Ovary (tissue), 9 donors: ENCODE data around the gene RHOV. TPM values are rescaled to one million over a fixed set of nuclear protein-coding genes. Genes with fewer than 3 reads are reported as not detected.

Experiments
- DNase-seq, 5 donors: peaks; one replicate each; pipeline ENCODE4 v3.0.0-alpha.2; 2019 to 2020
- H3K27ac ChIP-seq, 2 donors: fragments of 200-600 bp; one replicate each; pipeline versions ENCODE4 v1.5.1 to v1.8.0; 2019 to 2022
- H3K27me3 ChIP-seq: fragments of 200-600 bp; one replicate; pipeline ENCODE4 v1.8.0; 2022
- H3K36me3 ChIP-seq: fragments of 200-600 bp; sonication (generic); one replicate; pipeline ENCODE4 v1.5.1; 2019
- H3K4me1 ChIP-seq: one replicate; pipeline ENCODE4 v1.8.1; 2013; ENCODE audit warnings: mild to moderate bottlenecking, moderate library complexity; ENCODE audit not compliant: insufficient read depth
- H3K4me3 ChIP-seq: fragments of 200-600 bp; sonication (generic); one replicate; pipeline ENCODE4 v1.5.1; 2017
- H3K9me3 ChIP-seq, 2 donors: fragments of 200-600 bp in 1 of 2; sonication (generic) in 1 of 2; one replicate each; pipeline versions ENCODE4 v1.5.1 to v1.8.1; 2013 to 2019; ENCODE audit warnings: mild to moderate bottlenecking in 1 of 2, moderate library complexity in 1 of 2
- EP300 ChIP-seq: sonication (generic); formaldehyde crosslinking; IDR thresholded peaks from one replicate; pipeline ENCODE4 v1.6.1; 2017; ENCODE audit warnings: antibody characterized with exemption
- POLR2A ChIP-seq: fragments of 450-650 bp; IDR thresholded peaks from one replicate; pipeline ENCODE4 v1.6.1; 2017; ENCODE audit warnings: antibody characterized with exemption, mild to moderate bottlenecking, moderate library complexity
- WGBS, 3 donors: extraction: QIAGEN DNeasy Blood & Tissue Kit in 1 of 3; methylation state at CpG; one replicate each; pipeline versions ENCODE4 v1.1.5 to v1.1.7; 2013 to 2017; 5-methylcytosine and 5-hydroxymethylcytosine counted together
- intact Hi-C, 4 donors: fragments of 100-400 bp; cut with DNase I; formaldehyde crosslinking; loops; one replicate each; pipeline versions ENCODE4 v1.11.0 to v1.15.1; 2022 to 2023
- polyA plus RNA-seq, 2 donors: library from polyadenylated mRNA; stranded (reverse); fragments of 200-250 nt in 1 of 2; fragments of 350-450 nt in 1 of 2; fragmentation: Illumina TruSeq in 1 of 2; extraction: RNeasy Lipid Tissue Mini Kit (QIAGEN cat#74804) in 1 of 2; gene quantifications; one replicate each; pipeline ENCODE4 v1.2.3, GENCODE V29; 2013 to 2014
- total RNA-seq, 7 donors: library from RNA; depleted of rRNA in 2 of 7; stranded (reverse); fragments of >200 nt in 2 of 7; fragmentation: NEBNext Ultra II Directional in 3 of 7; extraction: Animal tissue kit (Norgen Biotek cat#: 25700) in 3 of 7; gene quantifications; one replicate each; pipeline versions ENCODE4 v1.1.0 to v1.2.4, GENCODE V29; 2016 to 2023
- TF ChIP-seq, protein P1 (sequence below), 3 donors: fragments of 450-650 bp in 2 of 3; fragments of 200-600 bp in 1 of 3; IDR thresholded peaks; one replicate each; pipeline versions ENCODE4 v1.5.1 to v1.8.0; 2016 to 2022; ENCODE audit warnings: antibody characterized with exemption in 3 of 3, mild to moderate bottlenecking in 1 of 3
- donor health status: DM: no; HTN: no; CAD: no; lungs with moderate emphysema.
- donor health status: DM: no; HTN: no; CAD: no.
- donor health status: Bipolar disorder and iron deficiency.
- donor health status: DM: yes; HTN: yes; CAD: no.
- donor health status: DM: no; HTN: no; CAD: no.
- donor health status: DM: yes; HTN: yes; CAD: no.

The RHOV gene
- total and polyA plus RNA-seq, 9 donors = 0.07 to 3.4 (median 0.26) TPM; not detected in 3

DNA sequence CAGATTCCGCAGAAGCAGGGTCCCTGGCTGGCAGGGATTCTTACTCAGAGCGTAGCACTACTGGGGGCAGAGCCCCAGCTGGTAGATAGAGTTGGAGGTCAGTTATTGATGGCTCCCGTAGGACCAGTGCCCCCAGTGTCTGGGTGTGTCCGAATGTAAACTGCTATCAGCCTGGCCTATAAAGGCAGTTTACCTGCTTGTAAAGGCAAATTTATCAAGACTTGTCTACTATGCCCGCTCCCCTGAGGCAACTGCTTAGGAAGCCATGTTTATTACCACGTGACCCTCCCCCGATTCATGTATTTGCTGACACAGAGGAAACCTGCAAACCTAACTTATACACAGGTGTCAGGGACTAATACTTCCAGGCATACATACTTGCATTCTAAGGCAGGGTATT is 44.9 kb downstream of the RHOV start:
- Histone ChIP-seq H3K27me3 (no peaks in the 10 kb centered on the region), H3K9me3 (no peaks in the 10 kb centered on the region), H3K4me3 (no peak overlapping the region), H3K4me1 (no peaks in the 10 kb centered on the region), H3K36me3 (no peaks in the 10 kb centered on the region), H3K27ac (no peak overlapping the region)
- intact Hi-C loops = loop anchor here in 1 of 4 donors (5.0 kb wide), 1 partner anchor 947 kb away; no protein-coding TSS in a partner anchor
- no peak for DNase-seq
- TF ChIP-seq POLR2A (no peak), EP300 (no peak)
- TF ChIP-seq, protein P1, sequence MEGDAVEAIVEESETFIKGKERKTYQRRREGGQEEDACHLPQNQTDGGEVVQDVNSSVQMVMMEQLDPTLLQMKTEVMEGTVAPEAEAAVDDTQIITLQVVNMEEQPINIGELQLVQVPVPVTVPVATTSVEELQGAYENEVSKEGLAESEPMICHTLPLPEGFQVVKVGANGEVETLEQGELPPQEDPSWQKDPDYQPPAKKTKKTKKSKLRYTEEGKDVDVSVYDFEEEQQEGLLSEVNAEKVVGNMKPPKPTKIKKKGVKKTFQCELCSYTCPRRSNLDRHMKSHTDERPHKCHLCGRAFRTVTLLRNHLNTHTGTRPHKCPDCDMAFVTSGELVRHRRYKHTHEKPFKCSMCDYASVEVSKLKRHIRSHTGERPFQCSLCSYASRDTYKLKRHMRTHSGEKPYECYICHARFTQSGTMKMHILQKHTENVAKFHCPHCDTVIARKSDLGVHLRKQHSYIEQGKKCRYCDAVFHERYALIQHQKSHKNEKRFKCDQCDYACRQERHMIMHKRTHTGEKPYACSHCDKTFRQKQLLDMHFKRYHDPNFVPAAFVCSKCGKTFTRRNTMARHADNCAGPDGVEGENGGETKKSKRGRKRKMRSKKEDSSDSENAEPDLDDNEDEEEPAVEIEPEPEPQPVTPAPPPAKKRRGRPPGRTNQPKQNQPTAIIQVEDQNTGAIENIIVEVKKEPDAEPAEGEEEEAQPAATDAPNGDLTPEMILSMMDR (IDR thresholded peaks at IDR 0.05) = no peak
- WGBS, 3 donors = 74 to 75% (median 75%) methylated on average over 7 of the region's 7 CpGs

DNA sequence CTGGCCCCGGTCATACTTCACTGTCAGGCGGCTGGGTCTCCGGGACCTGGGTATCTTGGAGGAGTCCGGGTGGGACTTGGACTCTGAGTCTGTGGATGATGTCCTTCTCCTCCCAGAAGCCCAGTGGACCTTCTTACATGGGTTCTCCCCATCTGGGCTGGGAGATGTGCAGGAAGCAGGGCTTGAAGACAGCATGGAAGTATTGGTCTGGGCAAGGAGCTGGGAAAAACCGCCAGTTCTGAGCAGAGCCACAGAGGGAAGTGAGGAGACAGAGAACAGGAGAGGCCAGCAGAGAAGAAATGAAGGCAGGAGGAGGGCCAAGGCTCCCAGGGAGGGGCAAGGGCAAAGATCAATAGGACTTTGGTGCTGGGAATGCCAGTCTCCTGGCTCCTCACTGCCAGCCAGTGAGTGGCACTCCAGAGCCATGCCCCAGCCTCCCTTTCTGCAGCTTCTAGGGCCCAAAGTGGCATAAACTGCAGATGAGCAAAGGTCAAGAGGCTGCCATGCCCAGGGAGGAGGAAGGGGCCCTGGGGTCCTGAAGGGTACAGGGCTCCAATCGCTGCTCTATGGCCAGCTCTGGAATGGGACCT is 45.5 kb downstream of the RHOV start, which contains the start of gene PPP1R14D:
PPP1R14D (minus strand) TSS at position 262 of the 590 bp plus-strand sequence; CDS start at position 195, 67 bp downstream.
- no peaks in the 10 kb centered on the region for H3K4me1 ChIP-seq
- TF ChIP-seq EP300 (no peak), POLR2A (no peak)
- TF ChIP-seq, protein P1 (IDR thresholded peaks at IDR 0.05) = no peak
- H3K27ac ChIP-seq = no peak within 1 kb of the TSS
- no peaks in the 10 kb centered on the region for H3K36me3 ChIP-seq
- H3K4me3 ChIP-seq = no peak within 1 kb of the TSS
- H3K9me3 ChIP-seq = no peaks in the 10 kb centered on the region
- no peak for DNase-seq
- no peaks in the 10 kb centered on the region for H3K27me3 ChIP-seq
- intact Hi-C loops = loop anchor here in 1 of 4 donors (5.0 kb wide), 1 partner anchor 946 kb away; no protein-coding TSS in a partner anchor
- WGBS, 3 donors = 85 to 90% (median 89%) methylated on average over 6 of the region's 6 CpGs

DNA sequence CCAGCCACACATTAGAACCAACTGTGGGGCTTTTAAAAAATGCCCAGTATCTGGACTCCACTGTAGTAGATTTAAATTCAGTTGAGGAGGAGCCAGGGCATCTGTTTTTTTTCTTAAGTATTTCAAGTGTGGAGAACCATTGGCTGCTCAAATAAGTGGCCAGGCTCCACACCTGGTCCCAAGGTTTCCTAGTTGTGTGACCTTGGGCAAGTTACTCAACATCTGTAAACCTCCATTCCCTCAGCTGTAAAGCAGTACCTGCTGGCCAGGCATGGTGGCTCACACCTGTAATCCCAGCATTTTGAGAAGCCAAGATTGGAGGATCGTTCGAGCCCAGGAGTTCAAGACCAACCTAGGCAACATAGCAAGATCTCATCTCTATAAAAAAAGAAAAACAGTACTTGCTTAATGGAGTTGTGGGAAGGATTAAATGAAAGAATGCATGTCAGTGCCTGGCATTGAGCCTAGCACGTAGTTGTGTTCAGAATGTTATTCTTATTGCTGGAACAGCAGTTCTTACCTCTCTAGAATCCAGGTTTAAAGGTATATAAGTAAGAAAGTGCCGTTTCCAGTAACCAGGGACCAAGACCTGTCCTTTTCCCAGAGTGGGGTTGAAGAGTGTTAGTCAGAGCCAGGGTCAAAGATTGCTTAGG is 47.5 kb downstream of the RHOV start:
- Histone ChIP-seq H3K4me3 (no peak overlapping the region), H3K27me3 (no peaks in the 10 kb centered on the region), H3K4me1 (no peaks in the 10 kb centered on the region), H3K36me3 (no peaks in the 10 kb centered on the region), H3K27ac (no peak overlapping the region), H3K9me3 (no peaks in the 10 kb centered on the region)
- intact Hi-C loops = loop anchor here in 1 of 4 donors (5.0 kb wide), 1 partner anchor 944 kb away; no protein-coding TSS in a partner anchor
- WGBS, 3 donors = 69 to 72% (median 71%) methylated on average over 4 of the region's 4 CpGs
- TF ChIP-seq EP300 (no peak), POLR2A (no peak)
- TF ChIP-seq, protein P1 (IDR thresholded peaks at IDR 0.05) = no peak
- DNase-seq = no peak

DNA sequence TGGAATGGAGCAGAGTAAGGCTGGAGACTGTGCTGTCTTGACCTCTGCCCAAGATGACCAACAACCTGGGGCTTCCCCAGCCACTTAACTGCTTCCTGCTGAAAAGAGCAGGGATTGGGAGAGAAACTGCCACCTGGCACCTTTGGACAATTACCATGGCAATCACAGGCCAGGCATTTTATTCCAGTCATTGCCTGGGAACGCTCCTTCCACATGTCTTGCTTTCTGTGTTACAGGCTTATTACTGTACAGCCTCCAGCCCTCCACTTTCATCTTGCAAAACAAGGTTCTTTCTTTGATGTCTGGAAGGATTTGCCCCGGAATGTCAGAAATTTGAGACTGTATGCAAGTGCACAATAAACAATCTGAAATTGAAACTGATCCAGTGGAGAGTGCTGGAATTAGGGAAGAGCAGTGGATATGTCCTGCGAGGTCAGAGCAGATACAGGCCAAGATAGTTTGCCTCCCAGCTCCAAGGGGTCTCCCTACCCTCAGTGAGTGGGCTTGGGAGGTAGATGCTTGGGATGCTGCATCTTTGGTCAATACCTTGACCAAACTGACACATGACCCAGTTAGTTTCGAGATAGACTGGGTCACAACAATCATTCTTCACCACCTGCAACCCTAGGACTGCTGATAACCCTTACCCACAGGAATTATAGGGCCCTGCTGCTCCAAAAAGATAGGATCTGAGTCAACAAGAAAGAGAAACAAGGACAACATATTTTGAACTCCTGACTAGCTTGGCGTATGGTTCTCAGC is 48.2 kb downstream of the RHOV start:
- intact Hi-C loops = loop anchor here in 1 of 4 donors (5.0 kb wide), 1 partner anchor 944 kb away; no protein-coding TSS in a partner anchor
- no peaks in the 10 kb centered on the region for H3K36me3 ChIP-seq
- no peaks in the 10 kb centered on the region for H3K4me1 ChIP-seq
- no peak overlapping the region for H3K4me3 ChIP-seq
- WGBS, 3 donors = 36 to 49% (median 44%) methylated on average over 5 of the region's 5 CpGs
- H3K9me3 ChIP-seq = no peaks in the 10 kb centered on the region
- TF ChIP-seq POLR2A (no peak), EP300 (no peak)
- TF ChIP-seq, protein P1 (IDR thresholded peaks at IDR 0.05) = no peak
- no peak overlapping the region for H3K27ac ChIP-seq
- no peak for DNase-seq
- no peaks in the 10 kb centered on the region for H3K27me3 ChIP-seq
